HL-60 (cell line): Measurements from ENCODE around the gene CIRBP.

Experiments used
- POLR2AphosphoS5 ChIP-seq: IDR thresholded peaks from 2 replicates; pipeline ENCODE4 v1.6.1; 2012; ENCODE audit warnings: low read depth
- TF ChIP-seq, protein P1 (sequence below): IDR thresholded peaks from one replicate; pipeline ENCODE4 v1.5.1; 2011; ENCODE audit warnings: low read length, control low read depth, inconsistent platforms; ENCODE audit not compliant: insufficient read depth

DNA sequence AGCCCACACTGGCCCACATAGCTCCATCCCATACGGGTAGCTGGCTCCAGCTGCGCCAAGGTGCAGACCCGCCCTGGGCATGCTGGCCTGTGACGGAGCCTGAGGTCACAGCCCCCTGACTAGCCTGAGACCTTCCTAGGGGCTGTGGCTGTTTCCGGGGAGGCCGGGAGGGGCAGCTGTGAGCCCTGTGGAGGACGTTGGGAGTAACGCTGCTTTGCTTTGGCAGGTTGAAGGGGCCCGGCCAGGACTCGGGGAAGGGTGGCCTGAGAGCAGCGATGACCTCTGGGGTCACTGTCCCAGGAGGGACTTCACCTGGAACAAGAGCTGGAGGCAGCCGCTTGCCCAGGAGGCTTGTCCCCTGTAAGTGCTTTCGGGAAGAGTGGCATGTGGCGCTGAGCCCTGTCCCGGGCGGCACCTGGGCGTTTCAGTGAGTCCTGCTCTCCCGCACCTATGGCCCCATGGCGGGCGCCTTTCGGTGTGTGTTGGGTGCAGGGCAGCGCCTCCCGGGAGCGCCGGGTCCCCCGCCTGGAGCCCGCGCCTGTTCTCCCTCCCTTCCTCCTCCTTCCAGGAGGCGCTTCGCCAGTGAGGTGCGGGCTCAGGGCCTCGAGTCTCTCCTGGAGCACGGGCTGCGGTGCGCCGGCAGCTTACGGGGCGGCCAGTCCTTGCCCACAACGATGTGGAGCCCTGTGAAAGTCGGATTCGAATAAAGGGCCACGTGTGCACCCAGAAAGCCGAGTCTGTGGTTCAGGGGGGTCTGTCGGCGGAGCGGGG, 5.1 kb downstream of the CIRBP start:
- TF ChIP-seq, protein P1, sequence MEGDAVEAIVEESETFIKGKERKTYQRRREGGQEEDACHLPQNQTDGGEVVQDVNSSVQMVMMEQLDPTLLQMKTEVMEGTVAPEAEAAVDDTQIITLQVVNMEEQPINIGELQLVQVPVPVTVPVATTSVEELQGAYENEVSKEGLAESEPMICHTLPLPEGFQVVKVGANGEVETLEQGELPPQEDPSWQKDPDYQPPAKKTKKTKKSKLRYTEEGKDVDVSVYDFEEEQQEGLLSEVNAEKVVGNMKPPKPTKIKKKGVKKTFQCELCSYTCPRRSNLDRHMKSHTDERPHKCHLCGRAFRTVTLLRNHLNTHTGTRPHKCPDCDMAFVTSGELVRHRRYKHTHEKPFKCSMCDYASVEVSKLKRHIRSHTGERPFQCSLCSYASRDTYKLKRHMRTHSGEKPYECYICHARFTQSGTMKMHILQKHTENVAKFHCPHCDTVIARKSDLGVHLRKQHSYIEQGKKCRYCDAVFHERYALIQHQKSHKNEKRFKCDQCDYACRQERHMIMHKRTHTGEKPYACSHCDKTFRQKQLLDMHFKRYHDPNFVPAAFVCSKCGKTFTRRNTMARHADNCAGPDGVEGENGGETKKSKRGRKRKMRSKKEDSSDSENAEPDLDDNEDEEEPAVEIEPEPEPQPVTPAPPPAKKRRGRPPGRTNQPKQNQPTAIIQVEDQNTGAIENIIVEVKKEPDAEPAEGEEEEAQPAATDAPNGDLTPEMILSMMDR, result no peak
- no peak for TF ChIP-seq POLR2AphosphoS5
